Upper lobe of left lung (tissue), 6 donors: ENCODE results near the gene NEK10. TPM values are rescaled to one million over a fixed set of nuclear protein-coding genes. Genes with fewer than 3 reads are reported as not detected.

ENCODE experiments used
- ATAC-seq, 2 donors: fragments of 200-7000 bp; cut with Tn5 transposase; one replicate each; pipeline ENCODE4 v1.9.1; 2022; ENCODE audit warnings: mild to moderate bottlenecking in 2 of 2, moderate library complexity in 2 of 2; ENCODE audit not compliant: low FRiP score in 2 of 2
- DNase-seq, 2 donors: peaks; one replicate each; pipeline ENCODE4 v3.0.0-alpha.2; 2019 to 2020
- H3K27ac ChIP-seq, 4 donors: fragments of 200-600 bp; sonication (generic); one replicate each; pipeline ENCODE4 v1.5.1; 2016 to 2019
- H3K27me3 ChIP-seq, 4 donors: fragments of 200-600 bp; sonication (generic); one replicate each; pipeline ENCODE4 v1.5.1; 2017 to 2019
- H3K36me3 ChIP-seq, 4 donors: fragments of 200-600 bp; sonication (generic); one replicate each; pipeline ENCODE4 v1.5.1; 2016 to 2019
- H3K4me1 ChIP-seq, 4 donors: fragments of 200-600 bp; sonication (generic); one replicate each; pipeline ENCODE4 v1.5.1; 2018 to 2019
- H3K4me3 ChIP-seq, 4 donors: fragments of 200-600 bp; sonication (generic); one replicate each; pipeline ENCODE4 v1.5.1; 2017 to 2019; ENCODE audit warnings: mild to moderate bottlenecking in 2 of 4, moderate library complexity in 1 of 4
- H3K9me3 ChIP-seq, 4 donors: fragments of 200-600 bp; sonication (generic); one replicate each; pipeline ENCODE4 v1.5.1; 2018 to 2019
- CTCF ChIP-seq, 6 experiments: fragments of 450-650 bp in 4 of 6; fragments of 200-600 bp in 2 of 6; sonication (generic) in 2 of 6; IDR thresholded peaks; one replicate each; pipeline ENCODE4 v1.5.1; 2016 to 2019; ENCODE audit warnings: antibody characterized with exemption in 6 of 6
- EP300 ChIP-seq, 4 donors: sonication (generic); formaldehyde crosslinking; IDR thresholded peaks; one replicate each; pipeline ENCODE4 v1.5.1; 2017; ENCODE audit warnings: antibody characterized with exemption in 4 of 4, control low read depth in 2 of 4
- POLR2A ChIP-seq, 4 donors: fragments of 450-650 bp; IDR thresholded peaks; one replicate each; pipeline ENCODE4 v1.5.1; 2016 to 2017; ENCODE audit warnings: antibody characterized with exemption in 4 of 4, mild to moderate bottlenecking in 2 of 4
- POLR2AphosphoS5 ChIP-seq, 2 donors: sonication (generic); formaldehyde crosslinking; IDR thresholded peaks; one replicate each; pipeline ENCODE4 v1.5.1; 2017; ENCODE audit warnings: antibody characterized with exemption in 2 of 2
- WGBS, 2 donors: methylation state at CpG; one replicate each; pipeline ENCODE4 v1.1.5; 2017 to 2018; 5-methylcytosine and 5-hydroxymethylcytosine counted together
- total RNA-seq, 6 donors: library from RNA; depleted of rRNA in 4 of 6; stranded (reverse); fragments of >200 nt in 4 of 6; gene quantifications; one replicate each; pipeline versions ENCODE4 v1.1.0 to v1.2.1, GENCODE V29; 2016 to 2021
- donor health status: DM: no; HTN: no; CAD: no; lungs with moderate emphysema.
- donor health status: DM: no; HTN: yes; CAD: no; lungs with severe emphysema.

Gene NEK10
- total RNA-seq, 6 donors from 2014 or later, result 0.29 to 85.3 (median 12.1) TPM

- Histone ChIP-seq H3K4me3 (no peak overlapping the region), H3K27ac (no peak overlapping the region), H3K27me3 (no peaks in the 10 kb centered on the region), H3K36me3 (no peaks in the 10 kb centered on the region), H3K4me1 (no peaks in the 10 kb centered on the region), H3K9me3 (no peaks in the 10 kb centered on the region)
- DNase-seq (no peak), ATAC-seq (no peak)
- WGBS, 2 donors, result 84 to 92% methylated on average over 1 of the region's 1 CpG
- TF ChIP-seq EP300 (IDR thresholded peaks at IDR 0.05) (no peak), POLR2AphosphoS5 (IDR thresholded peaks at IDR 0.05) (no peak), CTCF (IDR thresholded peaks at IDR 0.05) (no peak), POLR2A (IDR thresholded peaks at IDR 0.05) (no peak)
Measured at GRCh38 chr3:27115352-27115751, 253.8 kb downstream of the NEK10 start.

- no peaks in the 10 kb centered on the region for H3K9me3 ChIP-seq
Measured at GRCh38 chr3:27114684-27115083, 254.5 kb downstream of the NEK10 start.

GRCh38 chr3:27114129-27114528 lies 255.1 kb downstream of the NEK10 start:
- DNase-seq (no peak), ATAC-seq (no peak)
- WGBS, 2 donors, result 73 to 94% methylated on average over 2 of the region's 2 CpGs
- no peaks in the 10 kb centered on the region for H3K36me3 ChIP-seq
- H3K27ac ChIP-seq, result no peak overlapping the region
- no peaks in the 10 kb centered on the region for H3K4me1 ChIP-seq
- TF ChIP-seq POLR2AphosphoS5 (IDR thresholded peaks at IDR 0.05) (no peak), EP300 (IDR thresholded peaks at IDR 0.05) (no peak), CTCF (IDR thresholded peaks at IDR 0.05) (no peak), POLR2A (IDR thresholded peaks at IDR 0.05) (no peak)
- H3K4me3 ChIP-seq, result no peak overlapping the region
- no peaks in the 10 kb centered on the region for H3K27me3 ChIP-seq
- no peaks in the 10 kb centered on the region for H3K9me3 ChIP-seq

More at GRCh38 chr3:27114684-27115083, 254.5 kb downstream of the NEK10 start:
- H3K27me3 ChIP-seq, result no peaks in the 10 kb centered on the region
- H3K4me3 ChIP-seq, result no peak overlapping the region
- no peaks in the 10 kb centered on the region for H3K36me3 ChIP-seq
- WGBS, 2 donors, result 75 to 78% methylated on average over 1 of the region's 1 CpG
- no peak for ATAC-seq
- H3K4me1 ChIP-seq, result no peaks in the 10 kb centered on the region
- DNase-seq, result no peak
- no peak overlapping the region for H3K27ac ChIP-seq
- TF ChIP-seq CTCF (IDR thresholded peaks at IDR 0.05) (no peak), POLR2A (IDR thresholded peaks at IDR 0.05) (no peak), POLR2AphosphoS5 (IDR thresholded peaks at IDR 0.05) (no peak), EP300 (IDR thresholded peaks at IDR 0.05) (no peak)

GRCh38 chr3:27110020-27110419 lies 259.2 kb downstream of the NEK10 start:
- no peak for TF ChIP-seq CTCF (IDR thresholded peaks at IDR 0.05)
- TF ChIP-seq POLR2AphosphoS5 (IDR thresholded peaks at IDR 0.05), result no peak
- no peaks in the 10 kb centered on the region for H3K27me3 ChIP-seq

GRCh38 chr3:27108322-27108721 lies 260.9 kb downstream of the NEK10 start:
- TF ChIP-seq EP300 (IDR thresholded peaks at IDR 0.05) (no peak), POLR2A (IDR thresholded peaks at IDR 0.05) (no peak), CTCF (IDR thresholded peaks at IDR 0.05) (no peak), POLR2AphosphoS5 (IDR thresholded peaks at IDR 0.05) (no peak)
- H3K27me3 ChIP-seq, result no peaks in the 10 kb centered on the region
- 90% methylated on average over 4 of the region's 4 CpGs for WGBS, 2 donors

More at GRCh38 chr3:27110020-27110419, 259.2 kb downstream of the NEK10 start:
- no peaks in the 10 kb centered on the region for H3K36me3 ChIP-seq
- no peak overlapping the region for H3K4me3 ChIP-seq
- no peaks in the 10 kb centered on the region for H3K9me3 ChIP-seq
- H3K27ac ChIP-seq, result no peak overlapping the region
- ATAC-seq, result no peak
- WGBS, 2 donors, result 68 to 77% methylated on average over 3 of the region's 3 CpGs
- no peaks in the 10 kb centered on the region for H3K4me1 ChIP-seq
- DNase-seq, result no peak

More at GRCh38 chr3:27108322-27108721, 260.9 kb downstream of the NEK10 start:
- Histone ChIP-seq H3K4me1 (no peaks in the 10 kb centered on the region), H3K36me3 (no peaks in the 10 kb centered on the region), H3K27ac (no peak overlapping the region), H3K4me3 (no peak overlapping the region), H3K9me3 (no peaks in the 10 kb centered on the region)
- DNase-seq (no peak), ATAC-seq (no peak)
